Ascending aorta (tissue), 2 donors: ENCODE results near the gene CEP76. TPM values are rescaled to one million over a fixed set of nuclear protein-coding genes. Genes with fewer than 3 reads are reported as not detected.

Experiments used
- DNase-seq, 2 donors: peaks; one replicate each; pipeline ENCODE4 v3.0.0-alpha.2; 2019; ENCODE audit warnings: low spot score in 2 of 2
- H3K27ac ChIP-seq, 2 donors: fragments of 200-600 bp; sonication (generic); one replicate each; pipeline ENCODE4 v1.5.1; 2016 to 2017; ENCODE audit warnings: mild to moderate bottlenecking in 1 of 2
- H3K27me3 ChIP-seq: fragments of 200-600 bp; sonication (generic); one replicate; pipeline ENCODE4 v1.5.1; 2017
- H3K36me3 ChIP-seq, 2 donors: fragments of 200-600 bp; sonication (generic); one replicate each; pipeline ENCODE4 v1.5.1; 2016
- H3K4me1 ChIP-seq, 2 donors: fragments of 200-600 bp; sonication (generic); one replicate each; pipeline ENCODE4 v1.5.1; 2016 to 2017; ENCODE audit warnings: mild to moderate bottlenecking in 1 of 2
- H3K4me3 ChIP-seq, 2 donors: fragments of 200-600 bp; sonication (generic); one replicate each; pipeline ENCODE4 v1.5.1; 2016 to 2017; ENCODE audit warnings: mild to moderate bottlenecking in 1 of 2
- H3K9me3 ChIP-seq, 2 donors: fragments of 200-600 bp; sonication (generic); one replicate each; pipeline ENCODE4 v1.5.1; 2016
- intact Hi-C: fragments of 100-400 bp; cut with DNase I; formaldehyde crosslinking; loops from one replicate; pipeline ENCODE4 v1.15.1; 2023
- total RNA-seq: library from RNA; depleted of rRNA; stranded (reverse); fragments of >200 nt; gene quantifications from one replicate; pipeline ENCODE4 v1.1.0, GENCODE V29; 2016
- TF ChIP-seq, protein P1 (sequence below), 3 experiments: fragments of 200-600 bp in 2 of 3; fragments of 450-650 bp in 1 of 3; sonication (generic) in 2 of 3; IDR thresholded peaks; one replicate each; pipeline ENCODE4 v1.5.1; 2016 to 2019; ENCODE audit warnings: antibody characterized with exemption in 3 of 3, mild to moderate bottlenecking in 1 of 3, moderate library complexity in 1 of 3

Gene CEP76
- total RNA-seq, 1 donor from 2014 or later, result 10.3 TPM

DNA sequence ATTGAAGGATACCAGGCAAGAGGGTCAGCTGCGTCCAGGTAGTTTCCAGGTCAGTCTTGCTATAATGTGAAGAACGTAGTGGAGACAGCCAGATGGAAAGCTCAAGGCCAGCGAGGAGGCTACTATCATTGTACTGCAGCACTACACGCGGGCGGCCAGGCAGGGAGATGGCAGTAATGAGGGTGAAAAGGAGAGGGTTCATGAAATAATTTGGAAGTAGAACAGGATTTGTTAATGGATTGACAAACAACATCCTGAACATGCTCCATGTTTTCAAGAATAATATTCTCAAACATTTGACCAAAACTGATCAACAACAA is 61.7 kb downstream of the CEP76 start:
- TF ChIP-seq, protein P1, sequence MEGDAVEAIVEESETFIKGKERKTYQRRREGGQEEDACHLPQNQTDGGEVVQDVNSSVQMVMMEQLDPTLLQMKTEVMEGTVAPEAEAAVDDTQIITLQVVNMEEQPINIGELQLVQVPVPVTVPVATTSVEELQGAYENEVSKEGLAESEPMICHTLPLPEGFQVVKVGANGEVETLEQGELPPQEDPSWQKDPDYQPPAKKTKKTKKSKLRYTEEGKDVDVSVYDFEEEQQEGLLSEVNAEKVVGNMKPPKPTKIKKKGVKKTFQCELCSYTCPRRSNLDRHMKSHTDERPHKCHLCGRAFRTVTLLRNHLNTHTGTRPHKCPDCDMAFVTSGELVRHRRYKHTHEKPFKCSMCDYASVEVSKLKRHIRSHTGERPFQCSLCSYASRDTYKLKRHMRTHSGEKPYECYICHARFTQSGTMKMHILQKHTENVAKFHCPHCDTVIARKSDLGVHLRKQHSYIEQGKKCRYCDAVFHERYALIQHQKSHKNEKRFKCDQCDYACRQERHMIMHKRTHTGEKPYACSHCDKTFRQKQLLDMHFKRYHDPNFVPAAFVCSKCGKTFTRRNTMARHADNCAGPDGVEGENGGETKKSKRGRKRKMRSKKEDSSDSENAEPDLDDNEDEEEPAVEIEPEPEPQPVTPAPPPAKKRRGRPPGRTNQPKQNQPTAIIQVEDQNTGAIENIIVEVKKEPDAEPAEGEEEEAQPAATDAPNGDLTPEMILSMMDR (IDR thresholded peaks at IDR 0.05), result no peak
- intact Hi-C loops, result no loop called here
- no peak overlapping the region for H3K27ac ChIP-seq

DNA sequence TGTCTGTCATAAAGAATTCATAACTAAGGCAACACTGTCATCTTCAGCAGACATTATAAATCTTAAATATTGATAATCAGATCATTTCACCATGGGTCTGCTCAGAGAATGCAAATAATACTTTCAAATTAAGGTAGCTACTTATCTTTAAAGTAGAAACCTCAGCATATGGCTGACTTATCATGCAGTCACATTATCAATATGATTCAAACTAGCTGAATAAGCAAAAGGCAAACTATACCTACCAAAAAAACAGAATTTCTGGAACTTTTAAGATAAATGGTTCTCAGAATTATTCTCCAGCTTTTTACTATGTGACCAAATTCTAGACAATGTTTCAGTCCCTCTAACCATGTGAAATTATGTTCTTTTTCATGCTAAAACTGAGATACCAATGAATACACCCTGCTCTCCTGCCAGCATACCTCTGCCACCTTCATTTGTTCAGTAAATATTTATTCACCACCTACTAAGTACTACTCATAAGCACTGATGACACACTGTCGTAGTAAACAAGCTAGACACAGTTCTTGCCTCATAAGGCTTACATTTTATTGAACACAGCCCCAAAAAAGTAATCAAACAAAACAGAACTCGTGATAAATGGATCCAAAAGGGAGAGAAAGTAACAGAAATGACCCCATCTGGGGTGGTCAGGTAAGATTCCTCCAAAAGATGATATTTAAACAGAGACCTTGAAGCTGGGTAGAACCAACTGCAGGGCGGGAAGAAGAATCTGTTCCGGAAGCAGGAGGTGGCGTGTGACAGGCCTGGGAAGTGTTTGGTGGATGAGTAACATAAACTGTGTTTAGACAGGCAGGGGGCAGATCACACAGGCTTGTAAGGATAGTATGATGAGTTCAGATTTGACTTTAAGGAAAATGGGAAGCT is 62.3 kb downstream of the CEP76 start:
- Histone ChIP-seq H3K27ac (no peak overlapping the region), H3K9me3 (no peaks in the 10 kb centered on the region), H3K36me3 (no peaks in the 10 kb centered on the region), H3K4me1 (peaks cover 0 to 12% of the 10 kb centered on the region in 2 donors), H3K4me3 (no peak overlapping the region), H3K27me3 (no peaks in the 10 kb centered on the region)
- DNase-seq, result no peak
- TF ChIP-seq, protein P1 (IDR thresholded peaks at IDR 0.05), result no peak
- intact Hi-C loops, result no loop called here

More for the DNA sequence above, 61.7 kb downstream of the CEP76 start:
- Histone ChIP-seq H3K36me3 (no peaks in the 10 kb centered on the region), H3K27me3 (no peaks in the 10 kb centered on the region), H3K4me1 (peaks cover 0 to 16% of the 10 kb centered on the region in 2 donors), H3K4me3 (no peak overlapping the region), H3K9me3 (no peaks in the 10 kb centered on the region)
- no peak for DNase-seq

DNA sequence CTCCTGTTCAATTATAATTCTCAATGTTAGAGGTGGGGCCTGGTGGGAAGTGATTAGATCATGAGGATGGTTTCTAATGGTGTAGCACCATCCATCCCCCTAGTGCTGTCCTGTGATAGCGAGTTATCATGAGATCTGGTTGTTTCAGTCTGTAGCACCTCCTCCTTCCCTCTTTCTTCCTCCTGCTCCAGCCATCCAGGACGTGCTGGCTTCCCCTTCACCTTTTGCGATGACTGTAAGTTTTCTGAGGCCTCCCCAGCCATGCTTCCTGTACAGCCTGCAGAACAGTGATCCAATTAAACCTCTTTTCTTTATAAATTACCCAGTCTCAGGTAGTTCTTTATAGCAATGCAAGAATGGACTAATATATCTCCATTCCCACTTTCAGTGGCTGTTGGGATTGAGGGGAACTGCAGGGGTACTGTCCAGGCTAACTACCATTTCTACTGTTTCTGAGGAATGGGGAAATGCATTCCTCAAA is 63.8 kb downstream of the CEP76 start:
- H3K36me3 ChIP-seq, result no peaks in the 10 kb centered on the region
- peaks cover 0 to 5% of the 10 kb centered on the region in 2 donors for H3K4me1 ChIP-seq
- no peaks in the 10 kb centered on the region for H3K27me3 ChIP-seq
- intact Hi-C loops, result no loop called here
- TF ChIP-seq, protein P1 (IDR thresholded peaks at IDR 0.05), result no peak
- no peak overlapping the region for H3K27ac ChIP-seq
- H3K4me3 ChIP-seq, result no peak overlapping the region
- no peak for DNase-seq
- no peaks in the 10 kb centered on the region for H3K9me3 ChIP-seq

- Histone ChIP-seq H3K36me3 (no peaks in the 10 kb centered on the region), H3K27me3 (no peaks in the 10 kb centered on the region), H3K9me3 (no peaks in the 10 kb centered on the region), H3K27ac (no peak overlapping the region), H3K4me1 (peaks cover 0 to 5% of the 10 kb centered on the region in 2 donors), H3K4me3 (no peak overlapping the region)
- TF ChIP-seq, protein P1 (IDR thresholded peaks at IDR 0.05), result no peak
- intact Hi-C loops, result no loop called here
- no peak for DNase-seq
These were observed 64.5 kb downstream of the CEP76 start for GRCh38 chr18:12637901-12638643.

- no peaks in the 10 kb centered on the region for H3K9me3 ChIP-seq
- H3K27ac ChIP-seq, result no peak overlapping the region
- intact Hi-C loops, result no loop called here
- H3K27me3 ChIP-seq, result no peaks in the 10 kb centered on the region
- H3K36me3 ChIP-seq, result no peaks in the 10 kb centered on the region
- H3K4me3 ChIP-seq, result no peak overlapping the region
- TF ChIP-seq, protein P1 (IDR thresholded peaks at IDR 0.05), result no peak
- peaks cover 0 to 5% of the 10 kb centered on the region in 2 donors for H3K4me1 ChIP-seq
- no peak for DNase-seq
These were observed 65.1 kb downstream of the CEP76 start for GRCh38 chr18:12637393-12637792.
